GM18858 (cell line): ENCODE data around the gene CEACAM21.
"Not testable (repeated sequence)": the region's sequence is repeated elsewhere in the genome, so short reads cannot be mapped to it uniquely, and the experiment has no call there.

Experiments used
- ATAC-seq: cut with Tn5 transposase; IDR thresholded peaks from one replicate; pipeline ENCODE4 v1.9.1; 2021; ENCODE audit not compliant: unreplicated experiment

The CEACAM21 gene

DNA sequence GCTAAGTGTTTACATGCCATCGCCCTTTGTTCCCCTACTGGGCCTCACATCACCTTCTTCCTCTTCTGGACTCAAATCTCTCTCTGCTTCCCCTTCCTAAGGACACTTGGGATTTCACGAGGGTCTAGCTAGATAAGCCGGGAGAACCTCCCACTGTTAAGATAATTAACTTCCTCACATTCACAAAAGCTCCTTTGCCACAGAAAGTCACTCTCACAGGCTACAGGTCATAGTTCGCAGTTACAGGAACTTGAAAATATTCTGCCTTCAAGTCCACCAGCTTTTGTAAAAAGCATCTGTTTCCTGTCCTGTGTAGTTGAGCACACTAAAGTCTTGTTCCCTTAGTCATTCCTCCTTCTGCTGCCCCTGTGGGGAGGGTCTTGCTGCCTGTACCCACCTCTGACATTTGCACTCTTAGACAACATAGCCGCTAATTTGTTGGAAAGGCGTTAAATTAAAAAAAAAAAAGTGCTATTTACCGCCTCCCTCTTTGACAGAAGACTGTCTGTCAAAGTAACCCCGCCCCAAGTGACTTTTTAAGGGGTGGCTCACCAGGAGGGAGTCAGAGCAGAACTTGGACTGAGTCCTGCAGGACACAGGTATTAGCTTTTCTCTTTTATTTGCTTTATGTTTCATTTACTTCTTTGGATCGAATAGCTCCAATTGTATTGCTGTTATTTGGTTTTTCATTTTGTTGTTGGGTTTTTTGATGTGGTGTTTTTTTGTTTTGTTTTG is 26.8 kb upstream of the CEACAM21 start:
- ATAC-seq: no peak

DNA sequence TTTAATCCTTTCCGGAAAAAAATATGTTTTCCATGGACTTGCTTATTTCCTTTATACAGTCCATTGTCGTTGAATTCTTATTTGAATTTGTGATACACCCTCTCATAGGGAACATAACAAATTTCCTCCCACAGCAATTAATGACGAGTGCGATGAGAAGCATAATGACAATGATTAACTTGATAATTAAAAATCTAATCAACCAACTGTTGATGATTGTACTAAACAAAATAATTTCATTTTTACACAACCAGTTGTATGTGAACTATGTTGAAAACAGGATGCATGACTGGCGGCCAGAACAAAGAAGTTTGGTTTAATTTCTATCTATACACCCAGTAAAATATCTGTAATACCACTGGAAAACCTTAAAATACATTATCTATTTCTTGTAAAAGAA is 26.1 kb upstream of the CEACAM21 start:
- ATAC-seq: no peak

DNA sequence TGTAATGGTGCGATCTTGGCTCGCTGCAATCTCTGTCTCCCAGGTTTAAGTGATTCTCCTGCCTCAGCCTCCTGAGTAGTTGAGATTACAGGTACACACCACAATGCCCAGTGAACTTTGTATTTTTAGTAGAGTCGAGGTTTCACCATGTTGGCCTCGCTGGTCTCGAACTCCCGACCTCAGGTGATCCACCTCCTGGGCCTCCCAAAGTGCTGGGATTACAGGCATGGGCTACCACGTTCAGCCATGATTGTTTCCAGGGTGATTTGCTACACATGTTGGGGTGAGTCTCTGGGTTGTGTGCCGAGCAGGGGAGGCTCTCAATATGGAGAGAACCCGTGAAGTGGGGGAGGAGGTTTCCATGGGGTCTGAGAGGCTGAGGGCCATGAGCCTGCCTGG is 24.8 kb upstream of the CEACAM21 start:
- ATAC-seq: no peak

DNA sequence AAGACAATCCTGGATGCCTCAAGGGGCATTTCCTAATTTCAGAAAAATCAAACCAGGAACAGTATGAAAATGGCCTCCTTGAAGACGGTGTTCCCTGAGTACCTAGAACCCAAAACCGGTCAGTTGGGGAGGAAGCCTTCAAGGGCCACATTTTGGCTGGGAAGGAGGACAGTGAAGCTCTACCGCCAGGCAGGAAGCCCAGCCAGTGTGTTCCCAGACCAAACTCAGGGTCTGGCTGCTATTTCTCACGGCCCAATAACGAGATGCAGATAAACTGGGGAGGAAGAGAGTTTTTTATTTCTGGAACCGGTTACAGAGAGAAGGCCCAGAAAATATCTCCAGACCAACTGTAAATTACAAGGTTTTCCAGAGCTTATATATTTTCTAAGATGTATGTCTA is 24.3 kb upstream of the CEACAM21 start:
- ATAC-seq: no peak

DNA sequence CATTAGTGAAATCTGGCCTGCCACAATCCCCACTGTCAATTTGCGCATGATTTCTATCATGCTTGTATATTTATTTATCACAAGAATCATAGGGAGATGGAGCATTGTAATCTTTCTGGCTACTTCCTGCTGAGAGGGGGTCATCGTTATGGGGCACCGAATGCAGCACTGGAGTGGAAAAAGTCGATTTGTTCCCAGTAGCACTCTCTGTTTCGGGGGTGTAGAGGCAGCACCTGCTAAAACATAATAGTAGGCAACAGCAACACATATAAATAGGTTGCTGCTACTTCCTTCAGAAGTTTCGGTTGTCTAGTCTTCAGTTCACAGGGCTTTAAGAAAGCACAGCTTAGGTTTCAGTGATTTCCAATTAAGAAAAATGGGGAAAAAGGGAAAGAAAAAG is 23.4 kb upstream of the CEACAM21 start:
- no peak for ATAC-seq

DNA sequence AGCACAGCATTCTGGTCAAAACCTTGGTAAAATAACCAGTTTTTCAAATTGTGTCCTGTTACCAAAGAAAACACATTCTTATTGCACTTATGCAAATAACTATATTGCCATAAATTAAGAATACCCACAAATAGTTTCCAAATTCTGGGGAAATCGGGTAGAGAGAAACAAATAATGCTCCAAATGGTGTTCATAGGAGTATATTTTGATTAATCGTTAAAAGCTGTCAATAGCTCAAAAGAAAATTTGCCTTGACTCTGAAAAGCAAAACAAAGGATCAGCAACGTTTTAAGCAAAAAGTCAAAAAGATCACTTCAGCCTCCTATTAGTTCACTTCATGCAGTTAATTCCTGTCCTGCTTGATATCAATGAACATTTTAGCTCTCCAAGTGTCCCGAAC is 22.2 kb upstream of the CEACAM21 start:
- ATAC-seq: no peak

DNA sequence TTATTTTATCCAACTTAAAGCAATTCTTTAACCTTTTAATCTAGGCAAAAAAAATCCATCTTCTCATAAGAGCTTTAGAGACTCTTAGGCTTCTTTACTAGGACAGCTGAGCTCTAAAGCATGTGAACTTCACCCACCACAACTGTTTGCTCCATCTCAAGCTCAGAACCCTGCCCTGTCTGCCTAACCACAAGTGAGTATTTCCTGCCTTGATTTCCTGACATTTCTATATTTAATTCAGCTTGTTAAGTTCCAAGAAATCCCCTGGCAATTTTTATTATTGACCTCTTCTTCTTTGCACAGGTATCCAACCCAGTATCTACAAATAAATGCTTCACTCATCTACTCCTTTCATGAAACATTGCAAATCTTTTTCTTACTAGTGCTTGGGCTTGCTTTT is 21.1 kb upstream of the CEACAM21 start:
- no peak for ATAC-seq

DNA sequence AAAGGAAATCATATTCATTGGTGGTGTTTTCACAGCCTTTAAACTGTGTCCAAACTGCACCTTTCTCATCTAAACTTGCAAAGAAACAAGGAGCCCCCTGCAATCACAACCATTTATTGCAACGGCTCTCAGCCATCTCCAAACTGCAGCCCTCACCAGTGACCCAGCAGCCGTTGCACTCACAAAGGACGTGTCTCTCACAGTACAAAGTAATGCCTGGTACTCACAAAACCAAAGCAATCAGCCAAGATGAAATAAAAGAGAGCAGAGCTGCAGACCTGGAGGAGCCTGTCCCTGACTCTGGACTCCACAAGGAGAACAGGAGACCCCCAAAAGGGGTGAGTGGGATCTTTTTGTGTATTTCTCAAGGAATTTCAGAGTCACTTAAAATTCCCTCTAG is 20.2 kb upstream of the CEACAM21 start:
- no peak for ATAC-seq

DNA sequence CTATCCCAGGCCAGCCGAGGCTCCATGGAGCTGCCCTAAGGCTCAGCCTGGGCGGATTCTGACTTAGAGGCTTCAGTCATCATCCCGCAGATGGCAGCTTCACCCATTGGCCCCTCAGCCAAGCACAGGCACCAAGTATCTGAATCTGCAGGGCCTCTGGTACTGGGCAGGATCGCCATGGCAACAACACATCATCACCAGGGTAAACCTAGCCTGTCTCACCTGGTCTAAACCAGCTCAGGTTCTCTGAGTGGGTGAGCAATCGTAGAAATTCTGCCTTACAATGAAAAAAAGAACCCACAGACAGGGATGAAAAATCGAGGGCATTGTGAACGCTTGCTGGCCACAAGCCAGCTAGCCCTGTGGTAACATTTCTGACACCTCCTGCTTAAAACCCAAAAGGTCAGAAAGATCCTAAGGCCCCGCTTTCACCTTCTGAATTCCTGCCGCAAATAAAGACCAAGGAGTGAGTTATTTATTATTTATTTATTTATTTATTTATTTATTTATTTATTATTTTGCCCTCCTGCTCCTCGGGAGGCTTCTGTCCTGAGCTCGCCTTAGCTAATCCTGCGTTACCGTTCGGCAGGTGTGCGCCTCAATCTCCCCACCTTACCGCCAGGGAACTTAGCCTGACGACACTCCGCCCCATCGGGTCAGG is 12.0 kb upstream of the CEACAM21 start:
- ATAC-seq: no peak

DNA sequence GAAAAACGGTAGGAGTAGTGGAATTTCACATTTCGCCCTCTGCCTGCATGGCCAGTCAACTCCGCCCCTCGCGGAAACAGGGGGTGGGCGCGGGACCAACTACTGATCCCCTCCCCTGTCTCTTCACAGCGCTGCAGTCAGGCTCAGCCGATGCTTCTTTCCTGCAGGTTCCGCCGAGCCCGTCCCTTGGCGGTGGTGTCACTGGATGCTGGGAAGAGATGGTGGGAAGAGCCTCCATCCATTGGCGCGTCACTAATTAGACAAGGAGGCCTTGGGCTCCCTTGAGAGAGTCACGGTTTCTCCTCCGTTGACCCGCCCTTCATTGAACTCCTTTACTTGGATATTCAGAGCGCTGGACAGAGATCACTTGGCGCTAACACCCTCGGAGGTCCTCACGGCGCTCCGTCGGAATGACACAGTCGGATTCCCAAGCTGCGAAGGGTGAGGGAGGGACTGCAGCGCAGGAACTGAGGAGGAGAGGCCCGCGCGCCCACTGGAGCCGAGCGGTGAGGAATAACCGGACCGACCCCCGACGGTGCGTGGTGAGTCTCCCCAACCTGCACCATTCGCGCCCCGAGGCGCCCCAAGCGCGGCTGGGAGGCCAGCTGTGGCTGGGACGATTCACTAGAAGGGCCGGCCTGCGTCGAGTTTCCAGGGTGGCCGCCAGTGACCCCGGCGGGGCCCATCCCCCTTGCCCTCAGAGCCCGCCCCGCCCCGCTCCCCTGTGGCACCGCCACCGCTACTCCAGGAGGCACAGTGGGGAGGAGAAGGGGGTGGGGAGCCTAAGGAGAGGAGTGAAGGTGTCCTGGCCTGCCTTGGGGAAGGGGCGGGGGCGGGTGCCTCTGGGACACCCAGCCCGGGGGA is 11.2 kb upstream of the CEACAM21 start:
- ATAC-seq: no peak

DNA sequence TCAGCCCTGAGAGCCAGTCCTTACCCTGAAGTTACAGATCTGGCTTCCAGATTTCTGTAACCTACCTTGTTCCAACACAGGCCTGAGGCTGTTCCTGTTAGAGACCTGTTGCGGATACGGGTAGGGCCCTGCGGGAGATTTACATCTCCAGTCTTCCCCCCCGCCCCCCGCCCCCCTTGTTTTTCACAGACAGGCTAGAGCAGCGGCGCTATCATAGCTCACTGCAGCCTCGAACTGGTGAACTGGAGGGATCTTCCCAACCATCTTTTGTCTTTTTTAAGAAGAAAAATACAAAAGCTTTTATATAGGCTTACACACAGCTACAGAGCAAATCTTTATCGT is 10.6 kb upstream of the CEACAM21 start:
- no peak for ATAC-seq

DNA sequence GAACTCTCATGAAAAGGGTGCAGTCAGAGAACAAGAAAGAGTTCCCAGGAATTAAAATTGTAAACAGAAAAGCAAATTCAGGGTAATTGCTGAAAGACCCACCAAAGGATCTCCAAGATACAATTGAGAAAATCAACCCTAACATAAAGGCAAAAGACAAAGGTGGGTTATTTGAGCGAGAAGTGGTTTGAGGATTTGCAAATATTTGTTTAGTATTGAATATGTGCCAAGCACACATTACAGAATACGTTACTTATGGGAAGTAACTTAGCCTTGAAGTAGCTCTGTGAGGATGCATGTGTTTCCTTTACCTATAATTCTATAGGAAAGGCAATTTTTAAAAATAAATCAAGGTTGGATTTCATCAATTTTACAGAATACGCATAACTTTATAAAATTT is 10.0 kb upstream of the CEACAM21 start:
- ATAC-seq: no peak

DNA sequence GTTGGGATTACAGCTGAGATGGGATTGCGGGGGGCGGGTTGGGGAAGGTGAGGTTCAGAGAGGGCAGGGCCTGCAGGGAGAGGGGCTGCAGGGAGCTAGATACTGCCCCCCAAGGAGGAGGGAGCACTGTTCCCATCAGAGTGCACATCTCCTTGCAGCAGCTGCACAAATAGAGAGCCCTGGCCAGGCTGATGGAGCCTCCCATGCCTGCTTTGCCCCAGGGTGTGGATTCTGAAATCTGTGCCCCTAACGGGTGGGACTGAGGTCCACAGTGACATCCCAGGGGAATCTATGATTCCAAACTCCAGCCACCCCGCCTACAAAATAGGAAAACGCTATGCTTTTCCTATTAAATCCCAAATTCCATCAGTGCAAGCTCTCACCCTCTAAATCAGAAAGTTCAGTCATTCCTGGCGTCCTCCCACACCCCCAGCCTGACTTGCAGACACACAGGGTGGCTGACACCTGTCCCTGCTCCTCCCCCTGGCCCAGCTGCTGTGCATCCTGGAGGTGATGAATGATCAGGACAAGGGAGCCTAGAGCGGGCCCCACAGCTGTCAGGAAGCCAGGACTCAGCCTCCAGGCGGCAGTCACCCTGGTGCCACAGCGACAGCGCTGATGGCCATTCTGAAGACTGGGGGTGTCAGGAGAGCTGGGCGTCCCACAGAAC is 6.3 kb upstream of the CEACAM21 start:
- no peak for ATAC-seq

DNA sequence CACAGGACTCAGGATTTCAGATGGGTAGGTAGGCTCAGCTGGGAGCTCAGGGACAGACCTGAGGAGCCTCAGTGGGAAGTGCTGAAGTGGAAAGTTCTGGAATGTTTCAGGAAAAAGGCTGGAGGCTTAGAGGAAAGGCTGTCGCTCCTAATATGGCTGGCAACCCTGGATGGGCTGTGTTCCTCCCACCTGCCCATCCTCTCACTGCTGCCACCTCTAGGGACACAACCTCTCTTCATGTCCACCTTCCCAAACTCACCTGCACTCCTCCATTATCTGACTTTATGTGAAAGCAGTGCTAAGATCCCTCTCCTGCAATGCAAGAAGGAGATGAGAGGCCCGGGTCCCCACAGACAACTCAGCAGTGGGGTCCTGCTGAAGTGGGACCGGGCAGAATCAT is 5.8 kb upstream of the CEACAM21 start:
- ATAC-seq: no peak

DNA sequence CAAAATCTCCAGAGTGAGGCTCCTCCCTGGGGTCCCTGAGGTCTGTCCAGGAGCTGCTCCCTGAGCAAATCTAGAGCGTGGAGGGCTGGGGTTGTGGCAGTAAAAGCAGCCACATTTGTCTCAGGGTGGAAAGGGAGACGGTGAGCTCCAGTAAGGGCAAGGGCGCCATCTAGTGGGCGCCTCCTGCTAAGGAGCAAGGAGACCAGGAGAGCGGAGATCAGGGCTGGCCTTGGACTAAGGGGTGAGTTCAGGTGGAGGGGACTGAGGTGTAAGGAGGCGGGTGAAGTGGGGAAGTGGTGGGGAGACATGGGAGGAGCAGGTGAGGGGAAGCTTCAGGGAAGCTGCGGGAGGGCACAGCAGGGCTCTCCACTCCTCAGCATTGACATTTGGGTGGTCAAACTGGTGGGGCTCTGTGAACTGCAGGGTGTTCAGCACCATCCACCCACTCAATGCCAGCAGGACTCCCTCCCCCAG is 5.3 kb upstream of the CEACAM21 start:
- ATAC-seq: no peak

DNA sequence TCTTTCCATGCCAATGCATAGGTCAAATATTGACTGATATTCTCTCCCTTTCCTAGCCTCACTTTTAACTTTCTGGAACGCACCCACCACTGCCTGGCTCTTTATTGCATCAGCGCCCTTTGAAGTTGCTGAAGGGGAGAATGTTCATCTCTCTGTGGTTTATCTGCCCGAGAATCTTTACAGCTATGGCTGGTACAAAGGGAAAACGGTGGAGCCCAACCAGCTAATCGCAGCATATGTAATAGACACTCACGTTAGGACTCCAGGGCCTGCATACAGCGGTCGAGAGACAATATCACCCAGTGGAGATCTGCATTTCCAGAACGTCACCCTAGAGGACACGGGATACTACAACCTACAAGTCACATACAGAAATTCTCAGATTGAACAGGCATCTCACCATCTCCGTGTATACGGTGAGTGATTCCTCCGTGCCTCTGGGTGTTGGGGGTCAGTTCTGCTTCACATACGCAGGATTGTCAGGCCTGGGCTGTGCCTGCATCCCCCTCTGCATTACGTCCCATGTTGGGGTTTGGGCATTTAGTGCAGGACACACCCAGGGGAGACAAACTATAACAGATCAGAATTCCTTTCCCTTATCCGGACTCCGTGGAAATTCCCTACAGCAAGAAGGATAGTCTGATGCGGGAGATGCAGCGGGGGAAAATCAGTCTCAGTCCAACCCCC is 1.3 kb downstream of the CEACAM21 start:
- no peak for ATAC-seq

DNA sequence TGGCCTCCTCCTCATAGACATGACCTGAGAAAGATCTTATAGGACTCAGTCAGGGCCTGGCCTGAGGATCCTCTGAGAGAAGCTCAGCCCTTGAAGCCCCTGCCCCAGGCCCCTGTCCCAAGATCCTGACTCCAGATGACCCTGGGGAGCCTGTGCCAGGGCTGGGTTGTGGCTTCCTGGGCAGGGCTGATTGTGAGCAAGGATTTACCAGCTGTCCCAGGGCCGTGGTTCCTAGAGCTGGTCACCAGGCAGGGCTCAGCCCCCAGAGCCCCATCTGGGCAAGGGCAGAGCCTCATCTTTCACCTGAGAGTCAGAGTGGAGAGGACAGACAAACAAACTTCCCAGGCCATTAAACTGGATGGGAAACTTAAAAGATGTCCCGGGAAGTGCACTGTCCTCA is 1.9 kb downstream of the CEACAM21 start:
- ATAC-seq: no peak

DNA sequence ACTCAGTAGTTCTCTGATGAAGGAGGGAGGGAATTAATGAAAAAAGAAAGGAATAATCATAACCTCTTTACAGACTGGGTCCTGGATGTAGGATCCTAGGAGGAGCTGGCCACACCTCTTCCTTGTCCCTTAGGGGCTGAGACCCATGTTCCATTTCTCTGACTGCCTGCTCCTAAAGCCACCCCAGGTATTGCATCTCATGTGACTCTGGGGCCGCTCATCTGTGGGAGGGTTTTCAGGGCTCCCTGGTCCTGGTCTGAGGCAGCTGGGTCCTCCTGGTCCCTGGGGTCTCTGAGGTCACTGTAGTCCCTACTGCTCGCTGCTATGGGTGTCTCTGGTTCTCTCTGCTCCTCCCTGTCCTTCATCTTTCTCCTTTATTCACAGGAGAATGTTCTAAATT is 2.9 kb downstream of the CEACAM21 start:
- ATAC-seq: no peak

DNA sequence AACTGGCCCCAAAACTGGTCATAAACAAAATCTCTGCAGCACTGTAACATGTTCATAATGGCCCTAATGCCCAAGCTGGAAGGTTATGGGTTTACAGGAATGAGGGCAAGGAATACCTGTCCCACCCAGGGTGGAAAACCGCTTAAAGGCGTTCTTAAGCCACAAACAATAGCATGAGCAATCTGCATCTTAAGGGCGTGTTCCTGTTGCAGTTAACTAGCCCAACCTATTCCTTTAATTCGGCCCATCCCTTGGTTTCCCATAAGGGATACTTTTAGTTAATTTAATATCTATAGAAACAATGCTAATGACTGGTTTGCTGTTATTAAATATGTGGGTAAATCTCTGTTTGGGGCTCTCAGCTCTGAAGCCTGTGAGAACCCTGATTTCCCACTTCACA is 5.1 kb downstream of the CEACAM21 start:
- ATAC-seq: not testable (repeated sequence)

DNA sequence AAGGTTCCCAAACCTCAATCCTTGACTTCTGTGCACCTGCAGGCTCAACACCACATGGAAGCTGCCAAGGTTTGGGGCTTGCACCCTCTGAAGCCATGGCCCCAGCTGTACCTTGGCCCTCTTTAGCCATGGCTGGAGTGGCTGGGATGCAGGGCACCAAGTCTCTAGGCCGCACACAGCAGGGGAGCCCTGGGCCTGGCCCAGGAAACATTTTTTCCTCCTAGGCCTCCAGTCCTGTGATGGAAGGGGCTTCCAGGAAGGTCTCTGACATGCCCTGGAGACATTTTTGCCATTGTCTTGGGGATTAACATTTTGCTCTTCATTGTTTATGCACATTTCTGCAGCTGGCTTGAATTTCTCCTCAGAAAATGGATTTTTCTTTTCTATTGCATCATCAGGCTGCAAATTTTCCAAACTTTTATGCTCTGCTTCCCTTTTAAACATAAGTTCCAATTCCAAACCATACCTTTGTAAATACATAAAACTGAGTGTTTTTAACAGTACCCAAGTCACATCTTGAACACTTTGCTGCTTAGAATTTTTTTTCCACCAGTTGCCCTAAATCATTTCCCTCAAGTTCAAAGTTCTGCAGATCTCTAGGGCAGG is 6.7 kb downstream of the CEACAM21 start:
- not testable (repeated sequence) for ATAC-seq
